ENCODE measurements around the gene APOLD1.

Gene APOLD1

GRCh38 chr12:12839873-12840579 lies 54.6 kb downstream of the APOLD1 start:
- peak; percentile 86 for DNase-seq (ENCODE audit: low spot score)

- DNase-seq (ENCODE audit: low spot score): no peak
Measured at GRCh38 chr12:12840580-12840899, 55.1 kb downstream of the APOLD1 start.

Data from COLO829 (cell line).